MM.1S (cell line): ENCODE results near the gene PI4KA.

Source experiments
- DNase-seq: peaks from one replicate; pipeline ENCODE4 v3.0.0-alpha.2; 2015
- H2AFZ ChIP-seq: fragments of 300-600 bp; sonication (generic); 2 replicates; pipeline ENCODE4 v1.6.0; 2016; ENCODE audit warnings: antibody characterized with exemption, low read length
- H3F3A ChIP-seq: fragments of 300-600 bp; sonication (generic); 2 replicates; pipeline ENCODE4 v1.6.1; 2016; ENCODE audit warnings: mild to moderate bottlenecking, antibody characterized with exemption, low read length, moderate library complexity, mixed read lengths; ENCODE audit not compliant: insufficient read depth
- H3K27ac ChIP-seq: fragments of 300-600 bp; sonication (generic); 2 replicates; pipeline ENCODE4 v1.5.1; 2016; ENCODE audit warnings: mild to moderate bottlenecking, low read length
- H3K27me3 ChIP-seq: fragments of 300-600 bp; sonication (generic); replicated peaks from 2 replicates; pipeline ENCODE4 v1.6.0; 2016; ENCODE audit warnings: low read length; ENCODE audit not compliant: insufficient read depth
- H3K36me3 ChIP-seq: fragments of 300-600 bp; sonication (generic); replicated peaks from 2 replicates; pipeline ENCODE4 v1.6.1; 2016; ENCODE audit warnings: mild to moderate bottlenecking, low read length, mixed read lengths; ENCODE audit not compliant: insufficient read depth
- H3K4me1 ChIP-seq: fragments of 300-600 bp; sonication (generic); 2 replicates; pipeline ENCODE4 v1.6.1; 2016; ENCODE audit warnings: low read length, mixed read lengths
- H3K4me2 ChIP-seq: fragments of 300-600 bp; sonication (generic); 2 replicates; pipeline ENCODE4 v1.6.0; 2016; ENCODE audit warnings: low read depth, low read length
- H3K4me3 ChIP-seq: fragments of 300-600 bp; sonication (generic); 2 replicates; pipeline ENCODE4 v1.5.1; 2016; ENCODE audit warnings: low read length, mixed read lengths
- H3K79me2 ChIP-seq: fragments of 300-600 bp; sonication (generic); 2 replicates; pipeline ENCODE4 v1.6.1; 2016; ENCODE audit warnings: mixed run types, low read length, mixed read lengths
- H3K9ac ChIP-seq: fragments of 300-600 bp; sonication (generic); 2 replicates; pipeline ENCODE4 v1.6.1; 2016; ENCODE audit warnings: low read length, mixed read lengths
- H3K9me2 ChIP-seq: fragments of 300-600 bp; sonication (generic); replicated peaks from 2 replicates; pipeline ENCODE4 v1.6.1; 2016; ENCODE audit warnings: mild to moderate bottlenecking, low read length, mixed read lengths; ENCODE audit not compliant: insufficient read depth
- H3K9me3 ChIP-seq: fragments of 300-600 bp; sonication (generic); replicated peaks from 2 replicates; pipeline ENCODE4 v1.6.1; 2016; ENCODE audit warnings: mild to moderate bottlenecking, low read length, mixed read lengths; ENCODE audit not compliant: insufficient read depth
- H4K20me1 ChIP-seq: fragments of 300-600 bp; sonication (generic); 2 replicates; pipeline ENCODE4 v1.6.1; 2016; ENCODE audit warnings: mild to moderate bottlenecking, low read length, moderate library complexity, mixed read lengths; ENCODE audit not compliant: insufficient read depth
- CTCF ChIP-seq: fragments of 300-600 bp; sonication (generic); IDR thresholded peaks from 2 replicates; pipeline ENCODE4 v1.5.1; 2016; ENCODE audit warnings: antibody characterized with exemption, low read length, mixed read lengths
- EZH2 ChIP-seq: fragments of 300-600 bp; sonication (generic); optimal IDR thresholded peaks from 2 replicates; pipeline ENCODE3; 2017; ENCODE audit warnings: low read depth, mild to moderate bottlenecking, antibody characterized with exemption, low read length, mixed read lengths
- EZH2phosphoT487 ChIP-seq: fragments of 300-600 bp; sonication (generic); IDR thresholded peaks from 2 replicates; pipeline ENCODE4 v1.6.1; 2018; ENCODE audit warnings: antibody characterized with exemption, low read length

Gene PI4KA

DNA sequence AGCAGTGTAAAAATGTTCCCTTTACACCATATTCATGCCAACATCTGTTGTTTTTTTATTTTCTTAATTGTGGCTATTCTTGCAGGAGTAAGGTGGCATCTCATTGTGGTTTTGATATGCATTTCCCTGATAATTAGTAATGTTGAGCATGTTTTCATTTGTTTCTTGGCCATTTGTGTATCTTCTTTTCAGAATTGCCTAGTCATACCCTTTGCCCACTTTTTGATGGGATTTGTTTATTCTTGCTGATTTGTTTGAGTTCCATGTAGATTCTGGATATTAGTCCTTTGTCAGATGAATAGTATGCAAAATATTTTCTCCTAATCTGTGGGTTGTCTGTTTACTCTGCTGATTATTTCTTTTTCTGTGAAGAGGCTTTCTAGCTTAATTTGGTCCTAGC lies 183.6 kb downstream of the PI4KA start:
- Histone ChIP-seq H3K9ac (no peak overlapping the region), H3K4me2 (no peak overlapping the region), H3K9me2 (no peaks in the 10 kb centered on the region), H3K27ac (no peak overlapping the region), H4K20me1 (no peaks in the 10 kb centered on the region), H3K4me3 (no peak overlapping the region), H3K9me3 (no peaks in the 10 kb centered on the region), H3K79me2 (no peaks in the 10 kb centered on the region), H3K36me3 (no peaks in the 10 kb centered on the region), H3F3A (no peaks in the 10 kb centered on the region), H3K4me1 (no peaks in the 10 kb centered on the region), H3K27me3 (no peaks in the 10 kb centered on the region), H2AFZ (no peak overlapping the region)
- DNase-seq = no peak
- no peak for TF ChIP-seq EZH2
- TF ChIP-seq EZH2phosphoT487 = no peak
- TF ChIP-seq CTCF = no peak

DNA sequence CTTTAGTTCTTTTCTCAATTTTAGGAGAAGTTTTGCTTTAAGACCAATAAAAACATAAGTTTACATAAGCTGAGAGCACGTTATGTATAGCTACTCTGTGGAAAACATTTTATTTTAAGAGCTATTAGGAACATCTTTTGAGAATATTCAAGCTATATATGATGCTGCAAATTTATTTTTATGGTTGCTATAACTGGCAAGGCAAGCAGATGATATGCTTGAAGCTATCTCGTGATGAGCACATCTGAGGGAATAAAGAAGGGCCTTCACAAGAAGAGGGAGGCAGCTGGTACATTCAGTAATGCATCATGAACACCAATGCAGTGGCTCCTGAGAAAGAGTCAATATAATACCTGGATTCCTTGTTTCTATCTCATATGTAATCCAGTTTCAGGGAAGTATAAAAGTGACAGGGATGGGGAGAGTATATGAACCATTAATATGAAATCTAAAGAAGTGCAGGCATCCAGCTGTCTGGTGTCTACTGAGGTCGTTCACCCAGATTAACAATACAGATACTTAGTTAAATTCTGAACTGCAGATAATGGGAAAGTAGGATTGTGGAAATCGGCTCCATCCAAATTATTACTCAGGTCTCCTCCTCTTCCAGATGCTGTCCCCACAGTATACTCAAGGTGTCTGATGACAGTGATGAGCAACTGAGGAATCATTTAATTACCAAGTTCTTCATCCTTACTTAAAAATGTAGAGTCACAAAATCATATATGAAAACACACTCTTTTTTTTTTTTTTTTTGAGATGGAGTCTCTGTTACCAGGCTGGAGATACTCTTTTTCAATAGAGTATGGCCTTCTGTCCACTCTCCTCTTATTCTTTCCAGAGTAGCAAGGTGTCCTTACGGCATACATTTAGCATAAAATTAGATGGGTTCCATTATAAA lies 185.1 kb downstream of the PI4KA start:
- Histone ChIP-seq H2AFZ (no peak overlapping the region), H3F3A (no peaks in the 10 kb centered on the region), H3K4me1 (no peaks in the 10 kb centered on the region), H3K79me2 (no peaks in the 10 kb centered on the region), H3K4me3 (no peak overlapping the region), H4K20me1 (no peaks in the 10 kb centered on the region), H3K9me3 (no peaks in the 10 kb centered on the region), H3K27me3 (no peaks in the 10 kb centered on the region), H3K27ac (no peak overlapping the region), H3K9me2 (no peaks in the 10 kb centered on the region), H3K9ac (no peak overlapping the region), H3K36me3 (no peaks in the 10 kb centered on the region), H3K4me2 (no peak overlapping the region)
- no peak for TF ChIP-seq EZH2
- TF ChIP-seq CTCF = no peak
- no peak for TF ChIP-seq EZH2phosphoT487
- DNase-seq = no peak

- Histone ChIP-seq H3K4me3 (no peak overlapping the region), H2AFZ (no peak overlapping the region), H3K9ac (no peak overlapping the region), H3F3A (no peaks in the 10 kb centered on the region), H4K20me1 (no peaks in the 10 kb centered on the region), H3K4me1 (no peaks in the 10 kb centered on the region), H3K27me3 (no peaks in the 10 kb centered on the region), H3K27ac (no peak overlapping the region), H3K36me3 (no peaks in the 10 kb centered on the region), H3K79me2 (no peaks in the 10 kb centered on the region), H3K4me2 (no peak overlapping the region), H3K9me3 (no peaks in the 10 kb centered on the region), H3K9me2 (no peaks in the 10 kb centered on the region)
- TF ChIP-seq EZH2 = no peak
- TF ChIP-seq CTCF = no peak
- no peak for TF ChIP-seq EZH2phosphoT487
- DNase-seq = no peak
Observed at GRCh38 chr22:20672732-20673131, 185.9 kb downstream of the PI4KA start.
